Activated T-helper 17 cell treated with anti-CD3 and anti-CD28 coated beads, Interleukin-2, amount 50 U/mL, for 72 hours (primary cell): ENCODE results near the gene INPP5A. TPM values are rescaled to one million over a fixed set of nuclear protein-coding genes. Genes with fewer than 3 reads are reported as not detected.
A peak's percentile ranks its signal among the peaks of the same experiment; 100 is the strongest.
"Not testable (repeated sequence)": the region's sequence is repeated elsewhere in the genome, so short reads cannot be mapped to it uniquely, and the experiment has no call there.

Experiments
- ATAC-seq: fragments of 150-1000 bp; cut with Tn5 transposase; replicated peaks from 2 replicates; pipeline ENCODE4 v1.10.0; 2021; ENCODE audit warnings: mild to moderate bottlenecking, moderate library complexity
- H3K27ac Mint-ChIP-seq: one replicate; pipeline ENCODE4 v1.8.0; 2022; ENCODE audit warnings: mixed read lengths
- H3K27me3 Mint-ChIP-seq: one replicate; pipeline ENCODE4 v1.8.0; 2022; ENCODE audit warnings: mixed read lengths
- H3K36me3 Mint-ChIP-seq: one replicate; pipeline ENCODE4 v1.8.0; 2022; ENCODE audit warnings: low read depth, mild to moderate bottlenecking, mixed read lengths
- H3K4me1 Mint-ChIP-seq: one replicate; pipeline ENCODE4 v1.8.0; 2022; ENCODE audit warnings: mixed read lengths
- H3K4me3 Mint-ChIP-seq: one replicate; pipeline ENCODE4 v1.8.0; 2022; ENCODE audit warnings: mild to moderate bottlenecking, mixed read lengths
- H3K9me3 Mint-ChIP-seq: one replicate; pipeline ENCODE4 v1.8.0; 2022; ENCODE audit warnings: mixed read lengths
- total RNA-seq, 2 donors: library from RNA; stranded (reverse); gene quantifications; one replicate each; pipeline ENCODE4 v1.2.3, GENCODE V29; 2022

INPP5A gene, protein sequence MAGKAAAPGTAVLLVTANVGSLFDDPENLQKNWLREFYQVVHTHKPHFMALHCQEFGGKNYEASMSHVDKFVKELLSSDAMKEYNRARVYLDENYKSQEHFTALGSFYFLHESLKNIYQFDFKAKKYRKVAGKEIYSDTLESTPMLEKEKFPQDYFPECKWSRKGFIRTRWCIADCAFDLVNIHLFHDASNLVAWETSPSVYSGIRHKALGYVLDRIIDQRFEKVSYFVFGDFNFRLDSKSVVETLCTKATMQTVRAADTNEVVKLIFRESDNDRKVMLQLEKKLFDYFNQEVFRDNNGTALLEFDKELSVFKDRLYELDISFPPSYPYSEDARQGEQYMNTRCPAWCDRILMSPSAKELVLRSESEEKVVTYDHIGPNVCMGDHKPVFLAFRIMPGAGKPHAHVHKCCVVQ
- total RNA-seq: 1 to 10 TPM; 4.3 to 5.6 TPM

DNA sequence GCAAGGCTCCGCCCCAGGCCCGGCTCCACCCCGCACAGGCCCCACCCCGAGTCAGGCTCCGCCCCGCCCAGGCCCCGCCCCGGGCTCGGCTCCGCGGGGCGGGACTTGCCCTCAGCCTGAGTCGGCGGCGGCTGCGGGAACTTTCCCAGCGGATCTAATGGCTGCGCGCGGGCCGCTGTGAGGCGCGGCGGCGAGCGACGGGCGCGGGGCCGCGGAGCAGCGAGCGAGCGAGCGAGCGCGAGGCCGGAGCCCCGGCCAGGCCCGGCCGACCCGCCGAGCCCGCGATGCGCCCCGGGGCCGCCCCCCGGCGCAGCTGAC is at the start of gene INPP5A:
INPP5A (plus strand) TSS at position 104 of the 318 bp plus-strand sequence. CDS start 310 bp downstream, outside the sequence.
- peak; percentile 91 for ATAC-seq
- Mint-ChIP-seq H3K27ac (peak within 1 kb of the TSS; percentile 91), H3K36me3 (no peaks in the 10 kb centered on the region), H3K4me3 (peak within 1 kb of the TSS; percentile 90), H3K27me3 (no peaks in the 10 kb centered on the region), H3K9me3 (no peaks in the 10 kb centered on the region), H3K4me1 (peaks cover 38% of the 10 kb centered on the region)

DNA sequence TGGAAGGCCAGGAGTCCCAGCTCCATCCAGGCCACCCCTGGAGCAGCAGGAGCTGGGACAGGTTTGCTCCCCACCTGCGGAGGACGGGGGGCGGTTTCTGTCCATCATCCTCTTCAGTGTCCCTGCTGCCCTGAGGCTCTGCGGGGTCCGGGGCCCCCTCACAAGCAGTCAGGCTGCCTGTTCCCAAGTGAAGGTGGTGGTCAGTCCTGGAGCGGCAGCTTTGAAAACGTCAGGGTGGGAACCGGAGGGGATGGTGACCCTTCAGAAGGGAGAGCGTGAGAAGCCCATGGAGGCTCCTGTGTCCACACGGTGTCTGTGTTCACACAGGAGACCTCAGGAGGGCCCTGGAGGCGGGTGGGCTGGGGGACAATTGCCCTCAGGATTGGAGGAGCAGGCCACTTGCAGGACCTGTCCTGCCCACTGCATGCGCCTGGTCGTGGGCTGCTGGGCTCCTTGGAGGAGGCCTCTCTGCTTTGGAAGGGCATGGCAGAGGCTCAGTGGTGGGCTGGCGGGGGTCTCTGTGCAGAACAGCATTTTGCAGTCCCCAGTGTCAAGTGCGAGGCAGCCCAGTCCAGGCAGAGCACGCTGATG is 49.3 kb upstream of the INPP5A start:
- Mint-ChIP-seq H3K36me3 (no peaks in the 10 kb centered on the region), H3K27me3 (no peaks in the 10 kb centered on the region), H3K9me3 (no peaks in the 10 kb centered on the region), H3K4me3 (no peak overlapping the region), H3K4me1 (no peaks in the 10 kb centered on the region), H3K27ac (no peak overlapping the region)
- no peak for ATAC-seq

DNA sequence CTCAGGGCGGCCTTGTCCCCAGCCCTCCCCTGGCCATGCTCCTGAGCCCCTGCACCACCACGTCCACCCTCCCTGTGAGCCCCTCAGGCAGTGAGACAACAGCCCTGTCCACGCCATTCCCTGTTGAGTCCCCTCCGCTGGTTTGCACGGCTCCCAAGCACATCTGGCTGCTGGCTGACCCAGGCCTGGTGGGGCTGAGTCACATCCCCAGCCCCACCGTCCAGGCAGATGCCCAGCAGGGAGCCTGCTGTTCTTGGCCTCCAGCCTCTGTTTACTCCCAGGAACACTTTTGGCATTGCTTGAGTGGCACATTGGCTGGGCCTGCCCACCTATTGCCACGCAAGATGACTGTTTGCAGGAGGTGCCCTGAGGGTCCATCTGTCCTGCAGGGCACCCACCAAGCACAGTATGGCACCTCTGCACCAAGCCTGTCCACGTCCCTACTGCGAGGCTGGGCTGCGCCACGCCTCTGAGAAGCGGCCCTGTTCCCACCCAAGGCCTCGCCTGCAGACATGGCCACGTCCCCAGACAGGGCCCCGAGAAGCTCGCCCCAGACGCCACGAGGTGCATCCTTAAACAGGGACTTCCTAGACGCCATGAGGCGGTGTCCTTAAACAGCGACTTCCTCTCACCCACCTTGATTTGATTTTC is 48.4 kb upstream of the INPP5A start:
- H3K9me3 Mint-ChIP-seq: no peaks in the 10 kb centered on the region
- H3K4me3 Mint-ChIP-seq: no peak overlapping the region
- no peaks in the 10 kb centered on the region for H3K36me3 Mint-ChIP-seq
- no peak overlapping the region for H3K27ac Mint-ChIP-seq
- no peaks in the 10 kb centered on the region for H3K27me3 Mint-ChIP-seq
- H3K4me1 Mint-ChIP-seq: no peaks in the 10 kb centered on the region
- ATAC-seq: no peak

DNA sequence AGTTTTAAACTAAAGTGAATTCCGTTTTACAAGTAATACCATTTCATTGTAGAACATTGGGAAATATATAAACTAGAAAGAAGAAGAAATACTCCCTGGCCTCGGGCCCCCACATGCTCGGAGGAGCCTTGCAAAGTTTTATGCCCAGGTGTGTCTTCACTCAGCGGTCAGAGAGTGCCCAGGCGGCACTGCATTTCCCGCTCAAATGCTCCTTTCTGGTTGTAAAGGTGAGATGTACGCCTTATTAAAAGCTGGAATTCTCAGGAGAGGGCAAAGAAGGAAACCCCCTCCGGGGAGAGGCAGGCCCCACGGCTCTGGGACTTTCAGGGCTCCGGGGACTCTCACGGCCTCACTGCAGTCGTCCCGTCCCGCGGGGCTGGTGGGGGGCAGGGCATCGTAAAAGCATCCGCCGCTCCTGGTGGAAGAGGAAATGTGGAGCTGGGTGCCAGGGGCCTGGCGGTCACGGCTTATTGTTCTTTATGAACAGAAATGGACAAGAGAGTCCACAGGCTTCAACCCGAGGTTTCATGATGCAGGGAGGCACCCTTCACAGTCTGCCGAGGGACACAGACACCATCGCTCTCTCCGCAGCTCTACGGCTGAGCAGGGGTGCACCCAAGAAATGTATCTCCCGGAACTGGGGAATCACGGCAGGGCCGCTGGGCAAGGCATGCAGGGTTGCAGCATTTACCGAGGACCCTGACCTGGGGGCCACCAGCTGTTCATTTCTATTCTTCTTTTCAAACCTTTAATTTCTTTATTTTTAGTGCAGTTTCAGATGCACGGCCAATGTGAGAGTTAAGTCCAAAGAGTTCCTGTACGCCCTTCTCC is 47.7 kb upstream of the INPP5A start:
- Mint-ChIP-seq H3K27me3 (no peaks in the 10 kb centered on the region), H3K27ac (no peak overlapping the region), H3K9me3 (no peaks in the 10 kb centered on the region), H3K4me3 (no peak overlapping the region), H3K4me1 (no peaks in the 10 kb centered on the region), H3K36me3 (no peaks in the 10 kb centered on the region)
- no peak for ATAC-seq

DNA sequence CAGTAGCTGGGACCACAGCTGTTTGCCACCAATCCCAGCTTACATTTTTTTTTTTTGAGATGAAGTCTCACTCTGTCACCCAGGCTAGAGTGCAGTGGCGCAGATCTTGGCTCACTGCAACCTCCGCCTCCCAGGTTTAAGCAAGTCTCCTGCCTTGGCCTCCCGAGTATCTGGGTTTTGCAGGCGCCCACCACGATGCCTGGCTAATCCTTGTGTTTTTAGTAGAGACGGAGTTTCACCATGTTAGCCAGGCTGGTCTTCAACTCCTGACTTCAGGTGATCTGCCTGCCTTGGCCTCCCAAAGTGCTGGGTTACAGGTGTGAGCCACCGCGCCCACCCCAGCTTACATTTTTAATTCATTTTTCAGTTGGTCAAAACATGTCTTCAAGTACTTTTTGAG is 46.1 kb upstream of the INPP5A start:
- not testable (repeated sequence) for H3K9me3 Mint-ChIP-seq, H3K27ac Mint-ChIP-seq, H3K36me3 Mint-ChIP-seq, H3K4me1 Mint-ChIP-seq, H3K27me3 Mint-ChIP-seq, ATAC-seq, H3K4me3 Mint-ChIP-seq

DNA sequence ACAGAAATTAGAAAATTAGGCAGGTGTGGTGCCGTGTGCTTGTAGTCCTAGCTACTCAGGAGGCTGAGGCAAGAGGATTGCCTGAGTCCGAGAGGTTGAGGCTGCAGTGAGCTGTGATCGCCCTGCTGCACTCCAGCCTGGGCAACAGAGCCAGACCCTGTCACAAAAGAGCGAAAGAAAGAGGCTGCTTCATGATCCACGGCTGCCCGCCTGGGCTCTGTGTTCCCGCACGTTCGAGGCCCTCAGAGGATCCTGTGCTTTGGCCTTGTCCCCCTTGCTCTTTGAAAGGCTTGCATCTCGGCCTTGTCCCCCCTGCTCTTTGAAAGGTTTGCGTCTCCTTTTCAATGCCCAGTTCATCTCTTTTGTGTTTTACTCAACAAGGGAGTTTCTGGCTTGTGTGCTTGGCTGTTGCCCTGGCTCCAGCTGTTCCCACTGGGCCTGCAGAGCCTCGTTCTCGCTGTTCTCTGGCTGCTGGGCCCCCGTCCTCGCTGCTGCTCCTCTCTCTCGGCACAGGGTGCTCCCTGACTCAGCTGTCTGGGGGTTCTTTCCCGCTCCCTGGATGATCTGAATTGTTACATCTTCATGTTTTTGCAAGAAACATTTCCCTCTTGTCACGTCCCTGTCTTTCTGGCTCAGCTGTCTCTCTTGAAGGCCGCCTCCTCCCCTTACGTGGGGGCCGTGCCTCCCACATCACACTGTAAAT is 45.1 kb upstream of the INPP5A start:
- Mint-ChIP-seq H3K4me1 (no peaks in the 10 kb centered on the region), H3K27ac (no peak overlapping the region), H3K9me3 (no peaks in the 10 kb centered on the region), H3K4me3 (no peak overlapping the region), H3K27me3 (no peaks in the 10 kb centered on the region), H3K36me3 (no peaks in the 10 kb centered on the region)
- no peak for ATAC-seq

DNA sequence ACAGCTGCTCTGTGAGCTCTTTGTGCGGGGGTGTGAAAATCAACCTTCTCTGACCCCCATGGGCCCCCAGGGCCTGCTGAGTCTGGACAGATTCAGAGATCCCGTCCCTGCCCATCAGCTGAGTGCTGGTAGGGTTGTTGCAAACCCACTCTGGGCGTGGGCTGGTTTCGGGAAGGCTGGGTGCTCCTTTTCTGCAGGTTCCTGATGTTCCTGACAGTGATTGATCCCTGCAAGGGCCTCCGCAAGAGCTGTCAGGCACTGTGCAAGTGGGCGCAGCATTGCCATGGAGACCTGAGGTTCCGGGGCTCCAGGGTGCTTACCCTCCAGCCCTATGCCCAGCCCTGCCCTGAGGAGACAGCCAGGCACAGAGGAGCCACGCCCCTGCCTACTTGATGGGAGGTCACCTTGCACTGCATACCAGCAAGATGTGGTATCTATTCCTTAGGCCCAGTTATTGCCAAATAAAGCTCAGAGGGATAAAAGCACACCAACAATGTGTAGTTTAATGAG is 44.3 kb upstream of the INPP5A start:
- H3K27me3 Mint-ChIP-seq: peaks cover under 1% of the 10 kb centered on the region
- ATAC-seq: no peak
- no peaks in the 10 kb centered on the region for H3K36me3 Mint-ChIP-seq
- no peak overlapping the region for H3K27ac Mint-ChIP-seq
- H3K4me3 Mint-ChIP-seq: no peak overlapping the region
- no peaks in the 10 kb centered on the region for H3K4me1 Mint-ChIP-seq
- no peaks in the 10 kb centered on the region for H3K9me3 Mint-ChIP-seq

DNA sequence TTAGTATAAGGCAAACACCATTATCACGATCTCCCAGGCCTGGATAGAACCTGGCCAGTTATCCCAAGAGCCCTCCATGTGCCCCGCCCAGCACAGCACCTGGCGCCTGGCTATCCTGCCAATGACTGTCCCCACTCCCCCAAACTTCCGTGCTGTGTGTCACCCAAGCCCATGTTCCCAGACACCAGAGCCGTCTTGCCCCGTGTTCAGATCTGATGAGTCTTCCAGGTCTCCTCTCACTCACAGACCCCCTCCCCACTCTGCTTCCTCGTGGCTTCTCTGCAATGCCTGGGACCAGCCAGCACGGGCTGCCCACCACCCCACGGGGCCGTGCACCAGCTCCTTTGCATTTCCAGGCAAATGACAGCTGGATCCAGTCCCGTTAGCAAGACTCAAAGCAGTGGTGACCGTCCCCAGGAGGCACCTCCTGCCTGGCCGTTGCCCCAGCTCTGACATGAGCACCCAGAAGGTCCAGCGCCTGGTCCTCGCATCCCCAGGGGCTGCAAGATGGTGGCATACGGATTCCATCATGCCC is 43.8 kb upstream of the INPP5A start:
- peaks cover 5% of the 10 kb centered on the region for H3K27me3 Mint-ChIP-seq
- H3K9me3 Mint-ChIP-seq: no peaks in the 10 kb centered on the region
- H3K27ac Mint-ChIP-seq: no peak overlapping the region
- H3K4me3 Mint-ChIP-seq: no peak overlapping the region
- no peaks in the 10 kb centered on the region for H3K36me3 Mint-ChIP-seq
- no peak for ATAC-seq
- no peaks in the 10 kb centered on the region for H3K4me1 Mint-ChIP-seq

DNA sequence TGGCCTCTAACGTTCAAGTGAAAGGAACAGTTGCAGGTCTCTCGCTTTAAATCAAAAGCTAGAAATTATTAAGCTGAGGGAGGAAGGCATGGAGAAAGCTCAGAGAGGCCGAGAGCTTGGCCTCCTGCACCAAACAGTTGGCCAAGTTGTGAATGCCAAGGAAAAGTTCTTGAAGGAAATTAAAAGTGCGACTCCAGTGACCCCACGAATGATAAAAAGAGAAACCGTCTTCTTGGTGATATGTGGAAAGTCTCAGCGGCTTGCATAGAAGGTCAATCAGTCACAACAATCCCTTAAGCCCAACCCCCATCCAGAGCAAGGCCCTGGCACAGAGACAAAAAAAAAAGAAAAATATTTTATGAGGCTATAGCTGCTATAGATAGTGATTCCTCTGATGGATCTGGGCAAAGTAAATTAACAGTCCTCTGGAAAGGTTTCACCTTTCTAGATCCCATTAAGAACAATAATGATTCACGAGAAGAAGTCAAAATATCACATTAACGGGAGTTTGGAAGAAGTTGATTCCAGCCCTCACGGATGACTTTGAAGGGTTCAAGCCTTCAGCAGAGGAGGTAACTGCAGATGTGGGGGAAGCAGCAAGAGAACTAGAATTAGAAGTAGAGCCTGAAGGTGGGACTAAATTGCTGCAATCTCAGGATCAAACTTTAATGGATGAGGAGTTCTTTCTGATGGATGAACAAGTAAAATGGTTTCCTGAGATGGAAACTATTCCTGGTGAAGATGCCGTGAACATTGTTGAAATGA is 42.5 kb upstream of the INPP5A start:
- no peak for ATAC-seq
- Mint-ChIP-seq H3K9me3 (no peaks in the 10 kb centered on the region), H3K27me3 (peaks cover 5% of the 10 kb centered on the region), H3K4me1 (no peaks in the 10 kb centered on the region), H3K36me3 (no peaks in the 10 kb centered on the region), H3K27ac (no peak overlapping the region), H3K4me3 (no peak overlapping the region)

DNA sequence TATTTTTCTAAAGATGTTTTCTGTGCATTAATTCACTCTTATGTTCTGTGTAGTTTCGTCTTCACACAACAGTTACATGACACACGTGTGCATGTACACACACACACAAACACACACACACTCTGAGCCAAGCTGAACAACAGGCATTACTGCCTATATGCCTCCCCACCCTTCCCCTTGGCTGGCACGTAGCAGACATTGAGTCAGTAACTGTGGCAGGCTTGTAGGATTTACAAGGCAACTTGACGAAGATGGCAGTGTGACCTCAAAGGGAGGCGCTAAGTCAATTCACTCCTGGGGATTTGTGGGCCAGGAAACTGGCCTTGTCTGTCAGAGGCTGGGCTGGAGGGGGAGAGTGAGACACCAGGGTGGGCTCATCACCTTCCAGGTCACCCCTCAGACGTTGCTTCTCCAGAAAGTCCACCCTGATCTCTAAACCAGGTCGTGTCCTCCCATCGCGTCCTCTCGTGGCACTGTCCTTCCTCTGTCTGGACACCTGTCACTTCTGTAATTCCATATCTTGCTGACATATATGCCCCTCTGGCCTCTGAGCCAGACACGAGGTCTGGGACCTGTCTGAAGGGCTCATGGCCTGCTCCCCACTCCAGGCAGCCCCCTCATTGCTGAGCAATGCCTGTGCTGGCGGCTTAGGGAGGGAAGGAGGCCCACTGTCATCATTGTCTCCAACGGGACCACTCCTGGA is 41.1 kb upstream of the INPP5A start:
- Mint-ChIP-seq H3K4me3 (no peak overlapping the region), H3K4me1 (no peaks in the 10 kb centered on the region), H3K9me3 (no peaks in the 10 kb centered on the region), H3K36me3 (no peaks in the 10 kb centered on the region), H3K27me3 (peaks cover 10% of the 10 kb centered on the region), H3K27ac (no peak overlapping the region)
- ATAC-seq: no peak

DNA sequence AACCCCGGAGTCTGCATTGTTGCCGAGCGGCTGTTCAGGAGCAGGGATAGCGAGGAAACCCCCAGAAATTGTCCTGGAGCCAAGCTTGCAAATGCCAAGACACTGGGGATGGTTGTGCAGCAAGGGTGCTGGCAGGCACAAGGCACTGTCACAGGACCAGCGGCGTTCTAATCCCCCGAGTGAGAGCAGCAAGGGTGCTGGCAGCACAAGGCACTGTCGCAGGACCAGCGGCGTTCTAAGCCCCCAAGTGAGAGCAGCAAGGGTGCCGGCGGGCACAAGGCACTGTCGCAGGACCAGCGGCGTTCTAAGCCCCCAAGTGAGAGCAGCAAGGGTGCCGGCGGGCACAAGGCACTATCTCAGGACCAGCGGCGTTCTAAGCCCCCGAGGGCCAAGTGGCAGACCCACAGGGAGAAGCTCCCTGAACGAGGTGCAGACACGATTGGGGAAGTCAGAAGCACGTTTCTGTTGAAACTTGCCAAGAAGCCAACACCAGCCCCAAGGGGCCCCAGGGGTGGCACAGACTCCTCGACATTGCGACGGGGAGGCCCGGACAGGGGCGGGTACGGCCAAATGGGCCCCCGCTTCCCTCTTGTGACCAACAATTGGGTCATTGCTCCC is 40.4 kb upstream of the INPP5A start:
- Mint-ChIP-seq H3K27me3 (peaks cover 10% of the 10 kb centered on the region), H3K4me1 (no peaks in the 10 kb centered on the region), H3K36me3 (no peaks in the 10 kb centered on the region), H3K9me3 (no peaks in the 10 kb centered on the region), H3K4me3 (no peak overlapping the region), H3K27ac (no peak overlapping the region)
- no peak for ATAC-seq

DNA sequence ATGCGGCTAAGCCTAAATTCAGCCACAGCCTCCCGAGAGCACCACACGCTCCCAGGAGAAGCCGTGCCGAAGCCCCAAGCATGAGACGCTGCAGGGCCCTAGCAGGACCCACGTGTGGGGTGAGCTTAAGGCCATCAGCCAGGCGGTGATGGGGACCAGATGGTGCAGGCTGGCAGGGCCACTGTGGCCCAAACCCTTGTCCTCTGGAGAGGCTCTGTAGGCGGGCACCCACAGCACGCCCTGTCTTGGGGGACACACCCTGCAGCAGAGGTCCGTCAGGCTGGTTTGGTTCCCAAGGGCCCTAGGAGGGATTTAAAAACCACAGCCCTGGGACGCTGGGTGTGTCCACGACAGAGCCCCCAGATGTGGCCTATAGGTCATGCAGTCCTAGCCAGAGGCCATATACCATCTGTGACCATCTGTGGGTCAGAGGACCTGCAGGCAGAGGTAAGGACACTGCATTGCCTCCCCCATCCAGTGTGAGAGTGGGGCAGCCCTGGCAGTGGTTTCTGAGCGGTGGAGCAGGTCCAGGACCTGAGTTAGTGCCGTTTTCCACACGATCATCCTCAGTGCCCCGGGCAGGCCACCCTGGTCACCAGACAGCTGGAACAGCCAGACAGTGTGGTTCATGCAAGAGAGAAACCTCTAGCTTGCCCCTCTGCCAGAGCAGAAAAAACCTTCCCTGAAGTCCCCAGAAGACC is 39.6 kb upstream of the INPP5A start:
- no peak for ATAC-seq

More for the DNA sequence above, 39.6 kb upstream of the INPP5A start:
- Mint-ChIP-seq H3K4me1 (no peaks in the 10 kb centered on the region), H3K27me3 (peaks cover 10% of the 10 kb centered on the region), H3K9me3 (no peaks in the 10 kb centered on the region), H3K36me3 (no peaks in the 10 kb centered on the region), H3K4me3 (no peak overlapping the region), H3K27ac (no peak overlapping the region)
